Muscle of arm (tissue), 12 donors: Measurements from ENCODE around the gene HOXA3. TPM values are rescaled to one million over a fixed set of nuclear protein-coding genes. Genes with fewer than 3 reads are reported as not detected.

Experiments used
- DNase-seq: peaks from one replicate; pipeline ENCODE4 v3.0.0-alpha.2; 2013
- polyA plus RNA-seq, 12 donors: library from polyadenylated mRNA; unstranded; fragments of 120-200 nt; gene quantifications; one replicate each; pipeline ENCODE4 v1.2.1, GENCODE V29; 2013; ENCODE audit not compliant: insufficient read length in 12 of 12

HOXA3 gene
- polyA plus RNA-seq, 12 donors = 6.8 to 48.8 (median 12.9) TPM; not detected in 1

DNA sequence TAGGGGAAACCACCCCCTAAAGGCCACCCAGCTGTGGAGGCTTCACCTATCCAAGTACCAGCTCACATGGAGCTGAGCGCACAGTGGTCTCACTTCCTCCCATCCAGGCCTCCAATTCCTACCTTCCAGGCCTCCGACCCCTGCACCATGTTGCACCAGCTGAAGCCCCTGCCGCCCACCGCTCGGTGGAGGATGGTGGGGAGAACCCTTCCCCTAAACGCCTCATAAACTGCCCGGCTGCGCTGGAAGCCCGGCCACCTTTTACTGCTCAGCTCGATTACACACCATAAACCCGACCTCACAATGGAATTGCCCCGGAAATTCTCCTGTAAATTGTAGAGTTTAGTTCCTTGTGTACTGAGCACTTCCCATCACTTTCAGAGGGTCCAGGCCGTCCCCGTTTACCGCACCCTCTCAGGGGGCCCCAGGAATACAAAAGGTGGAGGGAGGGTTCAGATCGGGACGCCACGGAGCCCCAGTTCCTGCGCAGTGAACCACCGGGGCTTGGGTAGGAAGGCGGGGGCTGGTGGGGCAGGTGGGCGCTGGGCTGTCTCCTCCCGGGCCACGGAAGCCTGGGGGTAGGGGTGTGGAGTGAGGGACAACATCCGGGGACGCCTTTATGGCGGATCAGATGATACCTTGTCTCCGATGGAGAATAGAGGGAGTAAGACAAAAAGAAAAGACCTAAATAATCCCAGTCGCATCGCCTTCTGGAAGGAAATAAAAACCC lies 5.5 kb upstream of the HOXA3 start:
- DNase-seq = no peak

DNA sequence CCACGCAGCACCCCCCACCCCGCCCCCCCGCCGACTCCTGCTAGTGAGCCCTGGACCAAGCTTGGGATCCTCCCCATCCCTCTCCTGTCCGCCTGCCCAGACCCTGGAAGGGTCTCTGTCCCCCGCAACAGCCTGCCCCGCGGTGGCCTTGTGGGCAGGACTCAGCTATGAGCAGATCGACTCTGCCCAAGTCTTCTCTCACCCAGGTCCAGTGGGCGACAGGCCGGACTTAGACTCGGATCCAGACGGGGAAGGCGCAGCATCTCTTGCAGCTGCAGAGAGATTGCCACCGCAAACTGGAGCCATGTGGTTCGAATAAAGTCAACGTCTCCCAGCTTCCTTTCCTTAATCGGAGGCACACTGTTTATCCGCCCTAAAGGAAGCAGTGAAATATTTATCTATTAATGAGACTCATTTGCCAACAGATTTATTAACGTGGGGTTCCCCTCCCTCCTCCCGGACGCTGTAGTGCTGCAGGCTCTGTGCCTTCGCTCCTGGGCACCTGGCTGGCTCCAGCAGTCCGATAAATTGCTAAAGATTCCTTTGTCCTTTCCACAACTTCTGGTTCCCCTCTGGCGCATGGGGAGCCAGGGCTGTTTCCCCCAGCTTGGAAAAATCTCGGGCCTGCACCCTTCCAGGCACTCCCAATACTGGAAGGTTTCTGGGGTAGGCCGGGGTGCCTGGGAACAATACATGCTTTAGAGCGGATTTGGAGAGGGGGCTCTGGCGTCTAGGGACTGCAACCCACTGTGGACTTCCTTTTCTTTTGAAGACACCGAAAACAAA lies 4.7 kb upstream of the HOXA3 start:
- no peak for DNase-seq

DNA sequence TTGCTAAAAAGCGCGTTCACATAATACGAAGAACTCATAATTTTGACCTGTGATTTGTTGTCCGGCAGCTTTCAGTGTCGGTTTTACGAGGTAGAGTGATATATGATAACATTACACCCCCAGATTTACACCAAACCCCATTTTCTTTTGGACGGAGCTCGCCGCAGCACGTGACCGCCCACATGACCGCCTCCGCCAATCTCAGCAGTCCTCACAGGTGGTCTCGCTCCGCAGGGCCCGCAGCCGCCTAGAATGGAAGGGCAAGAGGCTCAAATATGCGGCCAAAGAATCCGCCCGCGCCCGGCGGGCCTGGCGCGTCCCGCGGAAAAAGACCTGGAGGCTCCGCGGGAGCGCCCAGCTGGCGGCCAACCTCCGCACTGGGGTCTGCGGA lies 4.1 kb upstream of the HOXA3 start, which contains the start of gene HOXA7:
Gene HOXA7 (minus strand): TSS at position 168 of the 391 bp plus-strand sequence. CDS start 130 bp downstream, at position 38.
- DNase-seq = peak; percentile 92

DNA sequence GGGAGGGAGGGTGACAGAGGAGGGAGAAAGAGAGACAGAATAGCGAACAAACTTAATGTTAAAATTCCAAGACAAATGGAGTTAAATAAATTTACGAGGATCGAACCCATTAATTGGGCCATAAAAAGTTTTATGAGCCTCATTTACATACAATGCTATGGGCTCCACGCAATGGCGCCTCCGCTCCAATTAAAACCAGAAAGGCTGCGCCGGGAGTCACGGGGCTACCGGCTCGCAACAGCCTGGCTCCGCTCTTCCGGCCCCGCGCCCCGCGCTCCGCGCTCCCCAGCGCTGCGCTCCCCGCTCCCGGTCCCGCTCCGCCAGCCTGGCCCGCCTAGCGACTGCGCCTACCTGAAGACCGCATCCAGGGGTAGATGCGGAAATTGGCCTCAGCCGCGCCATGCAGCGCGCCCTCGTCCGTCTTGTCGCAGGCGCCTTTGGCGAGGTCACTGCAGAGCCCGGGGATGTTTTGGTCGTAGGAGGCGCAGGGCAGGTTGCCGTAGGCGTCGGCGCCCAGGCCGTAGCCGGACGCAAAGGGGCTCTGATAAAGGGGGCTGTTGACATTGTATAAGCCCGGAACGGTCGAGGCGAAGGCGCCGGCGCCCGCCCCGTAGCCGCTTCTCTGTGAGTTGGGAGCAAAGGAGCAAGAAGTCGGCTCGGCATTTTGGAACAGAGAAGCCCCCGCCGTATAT lies 3.6 kb upstream of the HOXA3 start:
- no peak for DNase-seq

DNA sequence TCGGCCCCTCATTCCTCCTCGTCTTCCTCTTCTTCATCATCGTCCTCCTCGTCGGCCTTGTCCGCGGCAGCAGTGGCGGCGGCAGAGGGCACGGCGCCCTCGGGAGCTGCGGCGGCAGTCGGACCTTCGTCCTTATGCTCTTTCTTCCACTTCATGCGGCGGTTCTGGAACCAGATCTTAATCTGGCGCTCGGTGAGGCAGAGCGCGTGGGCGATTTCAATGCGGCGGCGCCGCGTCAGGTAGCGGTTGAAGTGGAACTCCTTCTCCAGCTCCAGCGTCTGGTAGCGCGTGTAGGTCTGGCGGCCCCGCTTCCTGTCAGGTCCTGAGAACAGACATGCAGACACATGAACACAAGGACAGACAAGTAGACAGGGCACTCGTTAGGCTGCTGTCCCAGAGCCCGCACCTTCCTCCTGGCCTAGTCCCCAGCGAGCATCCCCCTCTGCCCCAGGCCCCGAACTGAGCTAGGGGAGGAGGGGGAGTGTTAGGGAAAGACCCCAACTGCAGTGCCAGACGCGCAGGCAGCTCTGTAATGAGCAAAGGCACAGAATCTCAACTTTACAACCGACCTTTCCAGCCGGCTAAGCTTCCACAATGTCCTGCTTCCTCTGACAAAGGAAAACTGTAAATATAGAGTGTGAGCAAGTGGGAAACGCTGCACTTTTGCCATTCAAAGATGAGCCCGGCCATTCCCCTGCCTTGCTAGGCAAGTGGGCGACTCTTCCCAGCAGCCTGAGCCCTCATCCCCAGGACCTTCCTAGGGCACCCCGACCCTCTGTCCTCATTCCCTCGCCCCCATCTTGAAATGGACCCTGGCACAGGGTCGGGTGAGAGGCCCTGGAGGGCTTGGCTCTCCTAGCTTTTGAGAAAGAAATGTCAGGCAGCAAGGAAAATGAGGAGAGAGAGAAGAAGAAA lies 2.8 kb upstream of the HOXA3 start:
- DNase-seq = no peak

DNA sequence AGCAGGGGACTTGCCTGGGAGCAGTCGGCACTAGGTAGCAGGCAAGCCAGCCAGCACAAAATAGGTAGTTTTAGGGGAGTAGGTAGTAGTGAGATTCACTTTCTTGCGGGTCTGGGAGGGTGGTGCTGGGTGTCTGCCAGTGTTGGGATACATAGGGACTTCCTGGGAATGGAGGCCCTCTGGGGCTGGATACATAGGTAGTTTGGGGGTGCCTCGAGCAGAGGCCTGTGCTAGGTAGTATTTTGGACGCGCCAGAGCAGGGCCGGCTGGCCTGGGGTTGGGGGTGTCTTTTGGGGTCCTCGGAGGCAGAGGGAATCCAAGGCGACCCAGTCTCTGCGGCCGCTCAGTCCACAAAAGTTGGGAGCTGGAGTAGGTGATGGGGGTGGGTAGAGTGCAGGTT lies 2.0 kb upstream of the HOXA3 start:
- DNase-seq = no peak

DNA sequence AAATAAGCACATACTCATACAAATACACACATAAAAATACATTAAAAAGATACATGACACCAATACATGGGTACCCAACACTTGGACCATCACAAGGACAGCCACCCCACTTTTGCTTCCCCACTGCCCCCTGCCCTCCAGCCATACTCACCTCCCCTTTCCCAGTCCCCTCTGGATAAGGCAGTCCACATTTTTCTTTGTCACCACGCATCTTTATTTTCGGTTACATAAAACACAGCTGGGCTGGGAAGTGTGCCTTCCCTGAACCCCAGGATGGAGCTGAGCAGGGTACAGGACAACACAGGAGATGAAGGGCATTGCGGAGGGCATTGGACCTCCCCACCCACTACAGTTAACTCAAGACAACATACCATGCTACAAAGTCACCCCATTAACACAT lies 1.1 kb upstream of the HOXA3 start:
- no peak for DNase-seq

DNA sequence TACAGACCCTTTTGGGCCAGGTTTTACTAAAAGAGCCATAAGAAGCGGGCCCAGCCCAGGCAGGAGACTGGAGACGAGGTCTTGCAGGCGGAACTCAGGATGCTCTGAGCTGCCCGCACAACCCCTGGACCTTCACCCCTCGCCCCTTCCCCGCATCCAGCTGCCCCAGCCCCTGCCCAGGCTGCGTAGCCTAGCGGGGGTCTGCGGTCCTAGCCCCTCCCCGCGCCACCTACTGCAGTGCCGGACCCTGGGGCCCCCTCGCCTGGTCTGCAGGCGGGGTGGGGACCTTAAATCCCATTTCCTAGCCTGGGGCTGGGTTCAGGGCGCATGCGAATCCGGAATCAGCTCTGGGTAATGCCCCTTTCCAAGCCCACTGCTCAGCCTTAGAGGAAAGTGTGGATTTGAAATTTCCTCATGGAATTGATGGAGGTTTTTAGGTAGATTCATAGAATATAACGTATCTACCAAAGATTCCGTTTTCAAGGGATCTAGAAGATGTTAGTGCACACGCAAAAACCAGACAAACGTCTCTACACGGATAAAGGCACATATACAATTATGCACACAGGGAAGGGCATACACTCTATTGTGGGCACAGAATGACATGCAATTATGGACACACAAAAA lies 546 bp upstream of the HOXA3 start:
- no peak for DNase-seq

DNA sequence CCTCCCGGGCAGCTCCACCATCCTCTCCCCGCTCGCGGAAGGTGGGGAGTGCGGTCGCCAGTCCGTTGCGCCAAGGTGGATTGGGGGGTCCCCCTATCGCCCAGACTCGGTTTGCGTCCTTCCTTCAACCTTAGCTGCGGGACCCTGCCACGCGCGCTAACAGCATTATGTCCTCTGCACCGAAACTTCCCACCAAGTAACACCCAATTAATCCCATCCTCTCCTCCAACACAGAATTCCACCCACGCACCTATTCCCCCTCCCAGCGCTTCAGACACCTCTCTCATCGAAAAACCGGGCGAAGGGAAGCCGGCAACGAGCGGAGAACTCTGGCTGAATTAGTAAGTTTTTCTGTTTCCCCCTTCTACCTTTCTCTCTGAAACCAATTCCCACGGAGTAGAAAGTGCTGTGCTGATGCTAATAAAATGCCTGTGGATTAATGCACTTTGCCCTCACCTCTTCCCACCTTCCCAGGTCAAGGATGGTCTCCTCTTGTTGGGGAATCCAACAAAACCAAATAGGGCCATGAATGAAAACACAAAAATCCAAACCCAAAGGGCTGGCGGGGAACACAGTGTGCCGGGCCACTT lies 947 bp downstream of the HOXA3 start:
- no peak for DNase-seq

DNA sequence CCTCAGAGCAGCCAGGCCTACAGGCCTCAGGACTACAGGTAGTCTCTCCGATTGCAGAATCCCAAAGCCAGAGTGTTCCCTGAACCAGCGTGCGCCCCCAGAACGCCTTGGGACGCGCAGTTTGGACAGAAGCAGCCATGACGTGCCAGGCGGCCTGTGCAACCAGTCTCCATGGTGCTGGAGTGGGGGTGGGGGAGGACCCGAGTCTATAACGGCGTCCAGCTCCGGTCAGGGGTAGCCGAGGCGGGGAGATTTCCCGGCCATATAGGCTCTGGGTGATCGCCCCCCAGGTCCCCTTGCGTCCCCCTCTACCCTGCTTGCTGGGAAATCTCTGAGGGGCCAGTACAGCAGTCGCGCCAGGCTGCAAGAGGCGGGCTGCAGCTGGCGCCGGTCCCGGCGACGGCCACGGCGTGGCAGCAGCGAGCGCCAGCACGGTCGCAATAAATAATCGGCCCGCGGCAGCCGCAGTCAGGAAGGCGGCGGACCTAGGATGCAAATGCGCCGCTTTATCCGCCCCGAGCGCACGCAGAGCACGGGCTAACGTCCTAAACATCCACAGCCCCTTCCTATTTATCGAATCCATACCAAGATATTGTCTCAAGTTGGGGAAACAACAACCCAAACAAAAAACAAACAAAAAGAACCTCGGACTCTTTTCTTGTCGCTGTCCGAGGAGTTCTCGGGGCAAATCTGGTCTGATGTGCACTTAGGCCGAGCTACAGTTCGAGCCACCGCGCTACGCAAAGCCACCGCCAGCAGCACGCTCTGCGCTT lies 1.6 kb downstream of the HOXA3 start:
- peak; percentile 86 for DNase-seq

DNA sequence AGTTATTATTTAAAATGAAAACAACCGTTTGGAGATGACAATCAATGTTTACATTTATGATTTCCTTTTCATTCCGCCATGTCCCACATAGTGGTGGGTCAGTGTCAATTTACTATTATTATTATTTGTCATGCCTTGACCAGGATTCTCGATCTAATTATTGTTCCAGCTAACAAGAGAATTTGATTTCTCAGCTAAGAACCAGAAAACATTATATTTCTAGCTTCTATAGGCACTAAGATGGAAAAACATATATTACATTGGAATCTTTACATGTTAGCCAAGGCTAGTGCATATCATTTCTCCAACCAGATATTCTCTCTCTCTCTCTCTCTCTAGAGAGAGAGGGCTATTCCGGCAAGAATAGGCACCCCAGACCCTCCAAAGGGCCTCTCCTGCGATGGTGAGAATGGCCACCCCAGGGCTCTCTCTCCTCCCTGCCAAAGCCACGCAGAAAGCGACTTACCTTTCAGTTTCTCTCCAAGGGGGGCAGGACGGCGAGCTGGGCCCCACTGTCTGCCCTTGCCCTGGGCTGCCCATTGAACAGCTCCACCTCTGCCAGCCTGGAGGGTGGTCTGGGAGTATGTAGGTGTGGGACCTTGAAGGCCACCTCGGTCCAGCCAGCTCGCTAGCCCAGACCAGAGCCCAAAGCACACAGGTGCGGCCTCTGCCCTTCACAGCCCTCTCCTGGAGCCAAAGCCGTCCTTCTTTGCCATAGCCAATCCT lies 2.4 kb downstream of the HOXA3 start:
- no peak for DNase-seq

DNA sequence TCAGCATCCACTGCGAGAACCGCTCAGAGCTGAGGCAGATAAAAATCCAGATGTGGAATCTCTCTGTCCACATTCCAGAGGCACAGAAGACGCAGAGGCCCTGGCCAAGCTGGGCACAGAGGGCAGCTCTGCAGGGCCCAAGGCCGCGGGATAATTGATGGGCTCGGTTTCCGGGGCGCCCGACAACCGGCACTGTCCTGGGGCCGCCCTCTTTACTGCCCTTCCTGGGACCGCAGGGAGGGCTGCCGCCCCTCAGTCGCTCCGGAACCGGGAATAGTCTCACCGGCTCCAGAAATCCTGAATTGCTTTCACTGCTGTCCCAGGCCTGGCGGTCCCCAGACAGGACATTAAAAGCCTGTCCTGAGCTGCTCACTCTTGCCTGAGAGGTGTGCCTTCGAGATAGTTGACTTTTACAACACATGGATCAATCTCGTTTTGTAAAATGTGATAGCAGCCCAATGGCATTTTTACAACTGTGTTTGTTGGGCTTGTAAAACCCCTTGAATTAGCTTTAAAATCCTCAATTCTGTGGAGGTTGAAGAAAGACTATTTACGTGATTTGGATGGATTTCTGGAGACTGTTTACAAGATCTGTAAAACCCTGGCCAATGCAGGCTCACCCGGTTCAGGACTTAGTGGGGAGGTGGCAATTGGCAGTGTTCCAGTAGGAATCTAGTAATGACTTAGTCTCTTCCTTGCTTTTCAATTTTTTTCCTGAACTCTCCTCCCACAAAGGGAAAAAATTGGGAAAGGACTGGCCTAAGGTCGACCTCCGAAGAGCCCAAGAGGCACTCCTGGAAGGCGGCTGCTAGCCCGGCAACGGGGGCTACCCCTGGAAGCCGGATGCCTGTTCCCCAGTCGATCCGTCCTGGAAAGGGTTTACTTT lies 3.4 kb downstream of the HOXA3 start:
- peak; percentile 41 for DNase-seq

DNA sequence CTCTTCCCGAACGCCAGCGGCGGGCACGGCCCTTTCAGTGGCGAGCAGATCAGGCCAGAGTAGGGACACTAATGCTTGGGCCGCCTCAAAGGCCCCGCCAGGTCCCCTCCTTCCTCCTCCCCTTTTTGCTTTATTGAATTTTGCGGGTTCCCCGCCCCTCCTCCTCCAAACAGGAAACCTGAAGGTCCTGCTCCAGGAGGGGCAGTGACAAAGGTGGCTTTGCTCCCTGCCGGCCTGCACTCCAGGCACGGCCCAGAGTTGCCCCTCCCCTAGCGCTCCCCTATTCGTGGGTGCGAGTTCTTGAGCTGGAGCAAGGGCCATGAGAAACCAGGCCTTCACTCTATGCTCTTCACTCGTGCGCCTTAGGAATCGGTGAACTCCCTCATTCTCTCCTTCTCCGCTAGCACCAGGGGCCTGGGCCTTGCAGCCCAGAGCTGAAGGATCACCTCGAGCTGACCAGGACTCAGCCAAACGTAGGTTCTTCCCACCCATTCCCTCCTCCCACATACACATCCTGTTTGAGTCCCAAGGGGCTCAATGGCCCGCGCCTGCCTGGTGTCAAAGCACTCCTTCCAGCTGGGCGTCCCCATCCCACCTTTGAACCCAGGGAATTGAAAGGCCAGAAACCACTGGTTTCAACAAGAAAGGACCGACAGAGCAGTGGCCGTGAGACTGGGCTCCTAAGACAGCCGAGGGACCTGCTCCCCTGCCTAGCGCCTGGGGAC lies 4.2 kb downstream of the HOXA3 start:
- DNase-seq = peak; percentile 53

DNA sequence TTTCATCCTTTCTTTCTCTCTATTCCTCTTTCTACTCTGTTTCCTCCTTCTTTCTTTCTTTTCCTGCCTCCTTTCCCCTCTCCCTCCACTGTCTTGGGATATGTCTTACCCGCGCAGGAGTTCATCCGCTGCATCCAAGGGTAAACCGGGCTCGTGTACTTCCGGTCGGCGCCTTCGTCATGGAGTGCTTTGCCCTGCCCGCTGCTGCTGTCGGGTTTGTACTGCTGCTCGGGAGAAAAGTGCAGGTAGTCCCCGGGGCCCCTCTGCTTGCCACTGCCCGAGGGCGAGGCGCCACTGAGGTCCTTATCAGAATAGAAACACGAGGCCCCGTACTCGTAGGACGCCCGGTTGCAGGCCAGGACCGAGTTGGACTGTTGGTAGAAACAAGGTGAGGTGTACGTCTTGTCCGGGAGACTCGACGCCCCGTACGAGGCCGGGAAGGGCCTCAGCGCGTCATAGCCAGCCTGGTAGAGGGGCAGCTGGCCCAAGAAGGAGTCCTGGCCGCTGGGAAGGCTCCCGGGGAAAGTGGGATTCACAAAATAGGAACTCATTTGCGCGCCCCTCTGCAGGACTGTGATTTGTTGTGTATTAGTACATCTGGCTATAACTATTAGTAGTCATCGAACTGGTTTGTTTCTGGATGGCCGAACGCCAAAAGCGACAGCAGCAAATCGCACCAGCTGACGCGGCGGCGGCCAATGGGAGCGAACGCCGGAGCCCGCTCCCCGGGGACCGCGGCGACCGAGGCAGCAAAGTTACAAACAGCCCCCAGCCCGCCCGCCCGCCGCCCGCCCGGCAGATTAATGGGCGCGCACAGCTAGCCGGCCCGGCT lies 5.0 kb downstream of the HOXA3 start, which contains the start of gene HOXA6:
Gene HOXA6 (minus strand): TSS at position 576 of the 832 bp plus-strand sequence. CDS start 25 bp downstream, at position 551.
- DNase-seq = peak; percentile 70

DNA sequence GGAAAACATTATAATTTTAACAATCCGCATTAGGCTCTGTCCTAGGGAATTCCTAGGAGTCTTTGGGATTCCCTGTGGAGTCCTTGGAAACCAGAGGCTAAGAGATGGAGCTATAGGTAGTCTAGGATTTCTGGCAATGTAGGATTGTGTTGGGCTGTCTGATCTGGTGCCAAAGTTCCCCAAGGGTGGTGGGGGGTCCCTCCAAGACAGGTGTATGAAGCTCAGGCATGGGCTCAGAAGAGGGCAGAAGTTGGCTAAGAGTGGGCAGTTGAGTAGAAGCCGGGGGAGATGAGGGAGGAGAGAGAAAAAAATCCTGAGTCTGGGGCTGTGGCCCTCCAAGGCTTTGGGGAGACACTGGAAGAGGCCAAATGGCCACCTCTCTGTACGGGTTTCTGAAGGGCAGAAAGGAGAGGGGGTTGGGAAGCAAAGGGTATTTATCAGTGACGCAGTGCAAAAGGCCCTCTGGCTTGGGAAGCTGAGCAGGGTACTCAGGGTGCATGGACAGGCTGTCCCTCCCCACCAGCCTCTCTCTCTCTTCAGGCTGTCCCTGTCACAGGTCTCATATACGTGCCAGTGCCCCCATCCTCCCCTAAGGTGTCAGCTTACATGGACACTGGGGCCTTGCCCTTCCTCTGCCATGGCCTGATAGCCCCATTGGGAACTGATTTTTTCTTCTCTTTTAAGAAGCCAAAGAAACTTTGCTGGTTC lies 5.7 kb downstream of the HOXA3 start:
- DNase-seq = no peak
